Nephron progenitor cell (in vitro differentiated cells): ENCODE results near the gene ATP5F1D.

Experiments
- DNase-seq: peaks from one replicate; pipeline ENCODE4 v3.0.0; 2021
- H3K27ac Mint-ChIP-seq: 2 replicates; pipeline ENCODE4 v1.8.0; 2021; ENCODE audit warnings: mild to moderate bottlenecking, moderate library complexity, mixed read lengths
- H3K27me3 Mint-ChIP-seq: 2 replicates; pipeline ENCODE4 v1.8.0; 2021; ENCODE audit warnings: mild to moderate bottlenecking, low read depth, mixed read lengths; ENCODE audit not compliant: poor library complexity
- H3K36me3 Mint-ChIP-seq: 2 replicates; pipeline ENCODE4 v1.8.0; 2021; ENCODE audit warnings: low read depth, mixed read lengths
- H3K4me1 Mint-ChIP-seq: 2 replicates; pipeline ENCODE4 v1.8.0; 2021; ENCODE audit warnings: mixed read lengths
- H3K4me3 Mint-ChIP-seq: 2 replicates; pipeline ENCODE4 v1.8.0; 2021; ENCODE audit warnings: mild to moderate bottlenecking, moderate library complexity, mixed read lengths
- H3K9me3 Mint-ChIP-seq: 2 replicates; pipeline ENCODE4 v1.8.0; 2021; ENCODE audit warnings: mild to moderate bottlenecking, moderate library complexity, mixed read lengths
- CTCF ChIP-seq: fragments of 200-600 bp; sonication (generic); IDR thresholded peaks from 2 replicates; pipeline ENCODE4 v1.5.0; 2021; ENCODE audit warnings: antibody characterized with exemption

Gene ATP5F1D

GRCh38 chr19:1259876-1260748 lies 18.6 kb downstream of the ATP5F1D start:
- TF ChIP-seq CTCF: no peak
- DNase-seq: peak; percentile 40
- peaks cover 11% of the 10 kb centered on the region for H3K36me3 Mint-ChIP-seq
- peaks cover 3% of the 10 kb centered on the region for H3K27me3 Mint-ChIP-seq
- peak overlapping the region; percentile 82 for H3K27ac Mint-ChIP-seq
- no peaks in the 10 kb centered on the region for H3K9me3 Mint-ChIP-seq
- peaks cover 77% of the 10 kb centered on the region for H3K4me1 Mint-ChIP-seq
- no peak overlapping the region for H3K4me3 Mint-ChIP-seq

- Mint-ChIP-seq H3K36me3 (peaks cover 9% of the 10 kb centered on the region), H3K4me1 (peaks cover 84% of the 10 kb centered on the region), H3K27me3 (peaks cover 3% of the 10 kb centered on the region), H3K9me3 (no peaks in the 10 kb centered on the region), H3K27ac (peak overlapping the region; percentile 87), H3K4me3 (peak overlapping the region; percentile 85)
- TF ChIP-seq CTCF: no peak
- DNase-seq: peak; percentile 97
Measured at GRCh38 chr19:1260749-1261537, 19.4 kb downstream of the ATP5F1D start.

- Mint-ChIP-seq H3K4me1 (peaks cover 79% of the 10 kb centered on the region), H3K9me3 (no peaks in the 10 kb centered on the region), H3K27me3 (peaks cover 3% of the 10 kb centered on the region), H3K4me3 (peak overlapping the region; percentile 85), H3K27ac (peak overlapping the region; percentile 93), H3K36me3 (peaks cover 9% of the 10 kb centered on the region)
- TF ChIP-seq CTCF: no peak
- DNase-seq: peak; percentile 28
Measured at GRCh38 chr19:1261538-1261797, 19.9 kb downstream of the ATP5F1D start.

GRCh38 chr19:1261798-1262622 lies 20.5 kb downstream of the ATP5F1D start:
- peaks cover 77% of the 10 kb centered on the region for H3K4me1 Mint-ChIP-seq

GRCh38 chr19:1262623-1263123 lies 21.1 kb downstream of the ATP5F1D start:
- no peak for TF ChIP-seq CTCF
- H3K4me3 Mint-ChIP-seq: peak overlapping the region; percentile 65
- H3K27ac Mint-ChIP-seq: no peak overlapping the region
- H3K27me3 Mint-ChIP-seq: peaks cover 3% of the 10 kb centered on the region
- peak; percentile 57 for DNase-seq
- peaks cover 3% of the 10 kb centered on the region for H3K36me3 Mint-ChIP-seq
- peaks cover 78% of the 10 kb centered on the region for H3K4me1 Mint-ChIP-seq
- no peaks in the 10 kb centered on the region for H3K9me3 Mint-ChIP-seq

More at GRCh38 chr19:1261798-1262622, 20.5 kb downstream of the ATP5F1D start:
- peaks cover 9% of the 10 kb centered on the region for H3K36me3 Mint-ChIP-seq
- peak overlapping the region; percentile 93 for H3K27ac Mint-ChIP-seq
- no peak for DNase-seq
- H3K27me3 Mint-ChIP-seq: peaks cover 3% of the 10 kb centered on the region
- H3K4me3 Mint-ChIP-seq: peak overlapping the region; percentile 85
- H3K9me3 Mint-ChIP-seq: no peaks in the 10 kb centered on the region
- no peak for TF ChIP-seq CTCF
